ENCODE results near the gene UNC119. TPM values are rescaled to one million over a fixed set of nuclear protein-coding genes. Genes with fewer than 3 reads are reported as not detected.

UNC119 gene
- total RNA-seq, 2 experiments from 2014 or later: 48.6 to 50.3 TPM

DNA sequence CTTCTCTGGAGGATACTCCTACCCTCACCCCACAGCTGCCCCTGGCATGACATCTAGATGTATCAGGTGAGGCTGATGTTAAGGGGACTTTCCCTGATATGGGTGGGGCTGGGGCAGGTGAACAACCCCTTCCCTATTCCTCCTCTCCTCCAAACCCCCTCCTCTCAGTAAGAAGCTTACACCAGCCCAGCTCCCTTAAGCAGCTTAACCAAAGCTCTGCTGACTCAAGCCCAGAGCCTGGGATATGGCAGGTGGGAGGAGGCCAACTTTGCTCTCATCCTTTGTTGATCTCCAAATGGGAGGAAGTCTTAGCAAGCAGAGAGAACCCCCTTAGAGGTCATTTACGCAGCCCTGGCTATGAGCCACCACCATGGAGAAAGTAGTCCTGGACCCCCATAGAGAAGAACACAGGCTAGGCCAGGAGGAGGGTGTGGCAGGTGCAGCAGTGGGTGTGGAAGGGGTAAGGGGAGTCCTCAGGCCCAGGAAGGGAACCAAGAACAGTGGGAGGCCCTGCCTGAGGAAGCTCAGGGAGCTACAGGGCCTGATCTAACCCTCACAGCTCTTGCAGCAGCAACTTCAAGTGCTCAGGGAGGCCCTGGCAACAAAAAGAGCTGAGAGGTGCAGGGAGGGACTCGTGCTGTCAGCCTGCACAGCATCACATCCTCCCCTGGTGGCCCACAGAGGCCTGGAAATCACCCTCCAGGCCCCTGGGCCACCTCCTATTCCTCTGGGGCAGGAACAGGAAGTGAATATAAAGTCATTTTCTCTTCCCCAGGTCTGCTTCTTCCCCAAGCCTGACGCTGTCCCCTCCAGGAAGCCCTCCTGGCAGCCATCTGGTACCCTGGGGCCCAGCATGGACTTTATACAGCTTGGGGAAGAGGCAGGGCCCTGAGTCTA lies 2.9 kb downstream of the UNC119 start:
- H3K4me3 Mint-ChIP-seq: peak overlapping the region; percentile 54
- H3K4me1 Mint-ChIP-seq (ENCODE audit: low read depth): peaks cover 46% of the 10 kb centered on the region
- H3K36me3 Mint-ChIP-seq (ENCODE audit: low read depth): peaks cover 11% of the 10 kb centered on the region
- intact Hi-C loops (cut with micrococcal nuclease): loop anchor here (1.0 to 10.0 kb wide), 9 partner anchors 22 to 295 kb away; partner anchors contain the start of genes BLTP2, IFT20, PIGS and POLDIP2
- DNase-seq: peak; percentile 90
- H3K27ac Mint-ChIP-seq: peak overlapping the region; percentile 94
- CTCF ChIA-PET: interaction anchor here (1.0 to 6.7 kb wide), 11 partner anchors 10 to 214 kb away, joined by 3 to 51 read pairs (median 5); partner anchors contain the start of genes ALDOC, IFT20, PIGS and POLDIP2
- no peaks in the 10 kb centered on the region for H3K27me3 Mint-ChIP-seq (ENCODE audit: low read depth)
- H3K9me3 Mint-ChIP-seq: no peaks in the 10 kb centered on the region

DNA sequence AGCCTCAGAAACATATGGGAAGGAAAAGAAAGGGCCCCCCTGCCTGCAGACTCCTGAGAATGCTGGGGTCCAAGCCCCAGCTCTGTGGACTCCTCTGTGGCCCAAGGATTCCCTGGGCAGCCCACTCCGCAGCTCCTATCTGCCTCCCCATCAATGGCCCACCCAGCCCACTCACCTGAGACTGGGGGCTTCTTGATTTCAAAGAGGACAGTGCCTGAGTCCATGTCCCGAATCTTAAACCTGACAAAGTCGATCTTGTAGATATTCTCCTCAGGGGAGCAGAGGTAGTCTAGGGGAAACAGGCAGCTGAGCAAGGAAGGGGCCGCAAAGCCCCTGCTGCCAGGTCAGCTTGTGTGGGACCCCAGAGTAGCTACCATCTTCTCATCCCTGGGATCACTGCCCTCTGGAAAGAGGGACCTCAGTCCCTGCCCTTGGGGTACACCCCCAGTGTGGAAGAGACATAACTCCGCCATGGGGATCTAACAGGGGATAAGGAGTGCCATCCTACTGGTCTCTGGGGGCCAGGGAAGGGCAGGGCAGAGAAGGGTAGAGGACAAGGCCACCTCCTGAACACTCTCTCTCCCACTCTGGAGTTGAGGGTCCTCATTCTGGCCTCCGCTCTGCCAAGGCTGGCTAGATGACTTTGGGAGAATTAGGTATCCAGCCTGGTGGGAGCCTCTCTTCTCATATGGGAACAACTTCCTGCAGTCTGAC lies 3.9 kb downstream of the UNC119 start:
- Mint-ChIP-seq H3K27ac (peak overlapping the region; percentile 94), H3K4me3 (no peak overlapping the region), H3K4me1 (ENCODE audit: low read depth) (peaks cover 46% of the 10 kb centered on the region), H3K27me3 (ENCODE audit: low read depth) (no peaks in the 10 kb centered on the region), H3K36me3 (ENCODE audit: low read depth) (peaks cover 4% of the 10 kb centered on the region), H3K9me3 (no peaks in the 10 kb centered on the region)
- DNase-seq: no peak
- CTCF ChIA-PET: interaction anchor here (0.6 to 6.7 kb wide), 15 partner anchors 10 to 213 kb away, joined by 3 to 51 read pairs (median 4); partner anchors contain the start of genes ALDOC, IFT20, PIGS and POLDIP2
- intact Hi-C loops (cut with micrococcal nuclease): loop anchor here (1.0 to 10.0 kb wide), 8 partner anchors 23 to 294 kb away; partner anchors contain the start of genes BLTP2, IFT20, PIGS and SARM1

DNA sequence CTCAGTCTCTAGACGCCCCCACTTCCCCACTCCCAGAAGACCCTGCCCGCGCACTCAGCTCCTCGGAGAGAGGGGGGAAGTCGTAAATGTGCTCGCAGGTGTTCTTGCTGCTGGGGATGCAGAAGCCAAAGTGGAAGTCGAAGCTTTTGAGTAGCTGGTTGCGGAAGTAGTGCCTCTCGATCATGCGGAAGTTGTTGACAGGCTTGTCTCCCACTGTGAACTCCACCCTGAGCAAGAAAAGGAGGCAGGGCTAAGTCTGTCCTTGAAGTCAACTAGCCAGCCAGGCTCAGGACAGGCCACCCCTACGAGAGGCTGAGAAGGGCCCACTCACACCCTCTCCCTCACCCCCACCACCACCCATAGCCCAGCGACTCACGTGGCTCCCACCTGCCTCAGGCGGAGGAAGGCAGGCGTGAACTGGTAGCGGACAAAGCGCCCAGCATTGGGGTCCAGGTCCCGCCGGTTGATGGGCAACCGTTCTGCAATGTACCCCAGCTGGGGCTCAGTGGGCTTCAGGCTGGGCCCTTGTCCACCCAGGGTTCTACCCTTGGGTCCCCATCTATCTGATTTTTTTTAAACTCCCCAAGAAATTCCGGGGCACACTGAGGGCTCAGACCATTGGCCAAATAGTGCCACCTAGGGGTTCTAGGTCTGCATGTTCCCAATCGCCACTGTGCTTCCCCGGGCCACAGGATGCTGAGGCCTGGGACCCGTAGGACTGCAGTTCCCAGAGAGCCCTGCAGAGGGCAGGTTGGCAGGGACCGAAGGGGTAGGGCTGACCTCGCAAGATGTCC lies 4.6 kb downstream of the UNC119 start:
- H3K27ac Mint-ChIP-seq: peak overlapping the region; percentile 86
- DNase-seq: peak; percentile 84
- peaks cover 2% of the 10 kb centered on the region for H3K36me3 Mint-ChIP-seq (ENCODE audit: low read depth)
- CTCF ChIA-PET: interaction anchor here (0.6 to 6.7 kb wide), 16 partner anchors 9 to 190 kb away, joined by 3 to 51 read pairs (median 4); partner anchors contain the start of genes ALDOC, PIGS and POLDIP2
- no peaks in the 10 kb centered on the region for H3K27me3 Mint-ChIP-seq (ENCODE audit: low read depth)
- H3K4me1 Mint-ChIP-seq (ENCODE audit: low read depth): peaks cover 44% of the 10 kb centered on the region
- intact Hi-C loops (cut with micrococcal nuclease): loop anchor here (1.0 to 10.0 kb wide), 4 partner anchors 53 to 293 kb away; partner anchors contain the start of genes SARM1 and VTN
- H3K4me3 Mint-ChIP-seq: no peak overlapping the region
- no peaks in the 10 kb centered on the region for H3K9me3 Mint-ChIP-seq

DNA sequence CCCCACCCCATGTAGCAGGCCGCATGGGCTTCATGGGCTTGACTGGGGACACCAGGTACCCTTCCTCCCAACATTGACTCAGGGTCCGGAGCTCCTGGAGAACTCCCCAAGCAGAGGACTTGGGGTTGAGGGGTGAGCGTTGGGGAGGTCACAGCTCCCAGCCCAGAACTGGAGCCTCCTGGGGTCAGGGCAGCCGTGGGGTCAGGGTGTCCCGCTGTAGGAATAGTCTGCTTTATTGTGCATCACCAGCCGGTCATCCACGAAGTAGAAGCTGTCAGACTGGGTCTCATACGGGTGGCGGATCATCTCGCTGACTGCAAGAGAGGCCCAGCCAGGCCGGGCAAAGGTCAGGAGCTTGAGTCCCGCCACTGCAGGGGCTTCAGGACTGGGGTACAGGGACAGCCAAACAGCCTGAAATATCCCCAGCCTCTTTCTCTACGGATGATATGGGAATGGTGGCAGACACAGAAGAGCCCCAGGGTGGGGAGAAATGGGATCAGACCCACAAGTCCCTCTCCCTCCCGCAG lies 5.3 kb downstream of the UNC119 start:
- Mint-ChIP-seq H3K4me3 (no peak overlapping the region), H3K9me3 (no peaks in the 10 kb centered on the region), H3K4me1 (ENCODE audit: low read depth) (peaks cover 42% of the 10 kb centered on the region), H3K27me3 (ENCODE audit: low read depth) (no peaks in the 10 kb centered on the region), H3K27ac (peak overlapping the region; percentile 59), H3K36me3 (ENCODE audit: low read depth) (no peaks in the 10 kb centered on the region)
- no peak for DNase-seq
- intact Hi-C loops (cut with micrococcal nuclease): loop anchor here (5.0 to 10.0 kb wide), 2 partner anchors 175 to 292 kb away; partner anchors contain the start of genes SARM1 and VTN
- CTCF ChIA-PET: interaction anchor here (0.7 to 6.7 kb wide), 10 partner anchors 10 to 53 kb away, joined by 3 to 51 read pairs (median 4); partner anchors contain the start of genes ALDOC and PIGS

DNA sequence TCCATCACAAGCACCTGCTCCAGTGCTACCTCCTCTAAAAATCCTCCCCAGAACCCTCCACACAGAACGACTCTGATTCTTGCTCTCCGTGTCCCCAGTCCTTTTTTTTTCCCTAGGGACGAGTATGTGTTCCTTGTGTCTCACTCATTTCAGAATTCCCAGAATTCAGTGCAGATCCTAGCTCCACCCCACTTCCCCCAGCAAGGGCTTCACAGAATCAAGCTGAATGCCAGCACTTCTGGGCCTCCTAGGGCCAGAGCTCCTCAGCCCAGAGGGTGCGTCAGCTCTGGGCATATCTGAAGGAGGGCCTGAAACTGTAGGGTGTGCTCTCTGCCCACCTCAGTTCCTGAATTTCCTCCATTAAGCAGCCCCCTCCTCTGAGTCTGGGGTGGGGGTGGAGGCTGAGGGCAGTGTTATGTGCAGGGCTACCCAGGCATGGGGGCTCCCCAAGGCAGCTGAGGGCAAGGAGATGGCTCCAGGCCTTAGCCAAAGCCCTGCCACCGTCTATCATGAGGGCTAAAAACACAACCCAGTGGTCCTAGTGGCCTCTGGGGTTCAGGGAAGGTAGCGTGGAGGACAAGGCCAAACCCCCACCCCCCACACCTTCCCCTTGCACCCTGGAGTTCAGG lies 6.5 kb downstream of the UNC119 start:
- no peaks in the 10 kb centered on the region for H3K27me3 Mint-ChIP-seq (ENCODE audit: low read depth)
- no peaks in the 10 kb centered on the region for H3K9me3 Mint-ChIP-seq
- no peak overlapping the region for H3K27ac Mint-ChIP-seq
- DNase-seq: no peak
- no peaks in the 10 kb centered on the region for H3K36me3 Mint-ChIP-seq (ENCODE audit: low read depth)
- CTCF ChIA-PET: interaction anchor here (1.3 to 6.7 kb wide), 2 partner anchors 9 to 52 kb away, joined by 7 to 51 read pairs; no protein-coding TSS in a partner anchor
- intact Hi-C loops (cut with micrococcal nuclease): loop anchor here (5.0 to 10.0 kb wide), 2 partner anchors 174 to 291 kb away; partner anchors contain the start of genes SARM1 and VTN
- no peak overlapping the region for H3K4me3 Mint-ChIP-seq
- peaks cover 34% of the 10 kb centered on the region for H3K4me1 Mint-ChIP-seq (ENCODE audit: low read depth)

DNA sequence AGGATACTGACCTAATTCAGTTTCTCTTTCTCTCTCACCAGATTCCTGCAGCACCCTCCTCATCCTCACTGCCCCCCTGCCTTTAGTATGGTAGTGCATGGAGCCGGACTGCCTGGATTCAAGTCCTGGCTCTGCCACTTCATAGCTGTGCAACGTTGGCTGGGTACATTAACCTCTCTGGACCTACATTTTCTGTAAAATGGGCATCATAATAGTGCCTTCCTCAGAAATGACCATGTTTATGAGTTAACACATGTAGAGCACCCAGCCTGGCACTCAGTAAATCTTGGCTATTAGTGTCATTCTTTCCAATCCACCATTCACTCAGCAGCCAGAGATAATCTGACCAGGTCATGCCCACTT lies 7.3 kb downstream of the UNC119 start:
- H3K9me3 Mint-ChIP-seq: no peaks in the 10 kb centered on the region
- DNase-seq: no peak
- CTCF ChIA-PET: no interaction called here
- H3K4me3 Mint-ChIP-seq: no peak overlapping the region
- no peaks in the 10 kb centered on the region for H3K36me3 Mint-ChIP-seq (ENCODE audit: low read depth)
- H3K27me3 Mint-ChIP-seq (ENCODE audit: low read depth): no peaks in the 10 kb centered on the region
- no peak overlapping the region for H3K27ac Mint-ChIP-seq
- intact Hi-C loops (cut with micrococcal nuclease): loop anchor here (5.0 to 10.0 kb wide), 2 partner anchors 173 to 290 kb away; partner anchors contain the start of genes SARM1 and VTN
- peaks cover 26% of the 10 kb centered on the region for H3K4me1 Mint-ChIP-seq (ENCODE audit: low read depth)

DNA sequence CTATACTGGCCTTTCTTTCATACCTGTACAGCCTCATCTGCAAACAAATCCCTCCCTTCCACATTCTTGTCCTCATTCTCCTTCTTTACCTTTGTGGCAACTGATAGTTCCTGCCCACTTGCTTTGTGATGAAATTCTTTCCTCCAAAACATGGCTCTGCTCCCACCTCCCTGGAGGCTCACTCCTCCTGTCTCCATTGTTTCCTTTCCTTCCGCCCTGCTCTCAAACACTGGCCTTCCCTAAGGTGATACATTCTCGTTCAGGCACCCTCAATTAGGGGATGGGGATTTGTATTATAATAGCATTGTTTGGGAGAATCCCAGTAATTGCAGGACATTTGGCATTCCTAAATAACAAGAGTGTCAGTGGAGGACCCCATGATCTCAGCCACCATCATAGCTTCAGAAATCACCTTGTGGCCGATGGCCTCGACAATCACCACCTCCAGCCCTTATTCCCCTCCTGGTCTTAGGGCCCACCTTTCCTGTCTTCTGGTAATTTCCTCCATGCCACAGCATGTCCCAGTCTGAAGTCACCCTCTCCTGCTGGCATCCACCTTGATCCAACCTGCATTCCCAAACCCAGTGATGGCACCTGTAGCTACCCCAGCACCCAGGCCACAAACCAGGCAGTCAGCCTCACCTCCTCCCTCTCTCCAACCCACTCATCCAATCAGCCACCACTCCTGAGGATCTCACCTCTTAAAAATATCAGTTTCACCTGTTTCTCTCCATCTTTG lies 7.9 kb downstream of the UNC119 start:
- intact Hi-C loops (cut with micrococcal nuclease): loop anchor here (5.0 to 10.0 kb wide), 2 partner anchors 172 to 290 kb away; partner anchors contain the start of genes SARM1 and VTN
- no peak overlapping the region for H3K27ac Mint-ChIP-seq

DNA sequence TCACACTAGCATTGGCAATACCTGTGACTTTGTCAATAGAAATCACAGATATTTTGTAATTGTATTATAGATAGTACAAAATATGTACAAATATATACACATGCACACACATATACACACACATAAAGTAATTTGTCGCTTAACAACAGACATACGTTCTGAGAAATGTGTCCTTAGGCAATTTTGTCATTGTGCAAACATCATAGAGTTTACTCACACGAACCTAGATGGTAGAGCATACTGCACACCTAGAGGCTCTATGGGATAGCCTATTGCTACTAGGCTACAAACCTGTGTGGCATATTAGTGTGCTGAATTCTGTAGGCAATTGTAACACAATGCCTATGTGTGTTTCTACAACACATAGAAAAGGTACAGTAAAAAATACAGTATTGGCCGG lies 11.0 kb downstream of the UNC119 start:
- no peaks in the 10 kb centered on the region for H3K36me3 Mint-ChIP-seq (ENCODE audit: low read depth)
- intact Hi-C loops (cut with micrococcal nuclease): loop anchor here (10.0 kb wide), 1 partner anchor 287 kb away; no protein-coding TSS in a partner anchor
- no peaks in the 10 kb centered on the region for H3K9me3 Mint-ChIP-seq
- H3K4me3 Mint-ChIP-seq: no peak overlapping the region
- no peaks in the 10 kb centered on the region for H3K27me3 Mint-ChIP-seq (ENCODE audit: low read depth)
- H3K27ac Mint-ChIP-seq: no peak overlapping the region
- DNase-seq: no peak
- CTCF ChIA-PET: interaction anchor here (0.6 to 1.9 kb wide), 12 partner anchors 21 to 162 kb away, joined by 3 to 13 read pairs (median 4); no protein-coding TSS in a partner anchor
- H3K4me1 Mint-ChIP-seq (ENCODE audit: low read depth): no peaks in the 10 kb centered on the region

More for the DNA sequence above, 7.9 kb downstream of the UNC119 start:
- CTCF ChIA-PET: no interaction called here
- no peak for DNase-seq
- no peaks in the 10 kb centered on the region for H3K36me3 Mint-ChIP-seq (ENCODE audit: low read depth)
- H3K4me3 Mint-ChIP-seq: no peak overlapping the region
- H3K4me1 Mint-ChIP-seq (ENCODE audit: low read depth): peaks cover 21% of the 10 kb centered on the region
- no peaks in the 10 kb centered on the region for H3K9me3 Mint-ChIP-seq
- H3K27me3 Mint-ChIP-seq (ENCODE audit: low read depth): no peaks in the 10 kb centered on the region

DNA sequence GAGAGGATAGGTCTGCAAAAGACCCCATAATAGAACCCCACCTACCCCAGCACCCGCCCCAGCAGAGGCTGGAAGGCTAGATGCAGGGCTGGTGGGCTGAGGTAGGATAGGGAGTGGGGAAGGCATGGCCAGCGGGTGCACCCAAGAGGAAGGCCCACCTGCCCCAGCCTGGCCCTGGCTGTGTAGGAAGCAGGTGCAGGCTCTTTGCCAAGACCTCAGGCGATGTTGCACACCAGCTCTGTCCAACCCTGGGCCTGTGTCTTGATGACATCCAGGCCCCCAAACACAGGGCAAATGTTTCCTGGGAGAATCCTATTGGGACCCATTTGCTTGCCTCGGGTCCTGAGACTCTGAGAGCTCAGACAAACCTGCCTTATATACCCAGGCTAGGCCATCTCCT lies 12.2 kb downstream of the UNC119 start:
- Mint-ChIP-seq H3K4me1 (ENCODE audit: low read depth) (no peaks in the 10 kb centered on the region), H3K4me3 (no peak overlapping the region), H3K9me3 (no peaks in the 10 kb centered on the region), H3K36me3 (ENCODE audit: low read depth) (no peaks in the 10 kb centered on the region), H3K27me3 (ENCODE audit: low read depth) (no peaks in the 10 kb centered on the region), H3K27ac (no peak overlapping the region)
- CTCF ChIA-PET: interaction anchor here (0.6 to 1.9 kb wide), 10 partner anchors 30 to 136 kb away, joined by 3 to 13 read pairs (median 4); no protein-coding TSS in a partner anchor
- intact Hi-C loops (cut with micrococcal nuclease): loop anchor here (1.0 to 10.0 kb wide), 2 partner anchors 46 to 285 kb away; no protein-coding TSS in a partner anchor
- no peak for DNase-seq

DNA sequence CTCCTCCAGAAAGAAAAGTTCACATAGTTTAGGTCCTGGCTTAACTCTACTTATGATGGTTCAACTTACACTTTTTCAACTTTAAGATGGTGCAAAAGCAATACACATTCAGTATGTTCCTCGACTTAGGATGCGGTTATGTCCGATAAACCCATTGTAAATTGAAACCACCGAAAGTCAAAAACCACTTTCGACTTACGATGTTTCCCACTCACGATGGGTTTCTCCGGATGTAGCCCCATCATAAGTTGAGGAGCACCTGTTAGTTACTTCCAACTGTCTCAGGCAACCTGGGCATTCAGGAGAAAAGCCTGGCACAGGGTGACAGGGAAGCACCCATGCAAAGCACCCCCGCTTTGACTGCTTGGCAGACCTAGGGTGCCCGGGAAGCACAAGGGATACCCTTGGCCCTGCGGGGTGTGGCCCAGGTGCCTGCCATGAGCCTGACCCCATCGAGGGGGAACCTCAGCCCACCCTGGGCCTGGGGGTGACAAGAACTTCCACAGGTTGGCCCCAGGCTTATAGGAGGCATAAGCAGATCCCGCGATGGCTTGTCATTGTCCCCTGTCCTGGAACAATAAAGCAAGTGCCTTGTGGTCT lies 14.0 kb downstream of the UNC119 start:
- intact Hi-C loops (cut with micrococcal nuclease): no loop called here
- no peaks in the 10 kb centered on the region for H3K4me1 Mint-ChIP-seq (ENCODE audit: low read depth)
- H3K36me3 Mint-ChIP-seq (ENCODE audit: low read depth): no peaks in the 10 kb centered on the region
- no peaks in the 10 kb centered on the region for H3K27me3 Mint-ChIP-seq (ENCODE audit: low read depth)
- no peak for DNase-seq
- no peak overlapping the region for H3K4me3 Mint-ChIP-seq
- no peaks in the 10 kb centered on the region for H3K9me3 Mint-ChIP-seq
- CTCF ChIA-PET: interaction anchor here (0.8 to 1.9 kb wide), 4 partner anchors 11 to 74 kb away, joined by 3 to 7 read pairs (median 4); no protein-coding TSS in a partner anchor
- no peak overlapping the region for H3K27ac Mint-ChIP-seq
